Testis (tissue), 2 donors: ENCODE results near the gene MLN.

Experiments used
- POLR2A ChIP-seq: fragments of 450-650 bp; IDR thresholded peaks from one replicate; pipeline ENCODE4 v1.6.1; 2017; ENCODE audit warnings: antibody characterized with exemption, mild to moderate bottlenecking, moderate library complexity
- TF ChIP-seq, protein P1 (sequence below), 3 experiments: fragments of 450-650 bp in 2 of 3; fragments of 200-600 bp in 1 of 3; sonication (generic) in 1 of 3; IDR thresholded peaks; one replicate each; pipeline ENCODE4 v1.5.1; 2016 to 2019; ENCODE audit warnings: antibody characterized with exemption in 3 of 3, mild to moderate bottlenecking in 2 of 3, moderate library complexity in 1 of 3

DNA sequence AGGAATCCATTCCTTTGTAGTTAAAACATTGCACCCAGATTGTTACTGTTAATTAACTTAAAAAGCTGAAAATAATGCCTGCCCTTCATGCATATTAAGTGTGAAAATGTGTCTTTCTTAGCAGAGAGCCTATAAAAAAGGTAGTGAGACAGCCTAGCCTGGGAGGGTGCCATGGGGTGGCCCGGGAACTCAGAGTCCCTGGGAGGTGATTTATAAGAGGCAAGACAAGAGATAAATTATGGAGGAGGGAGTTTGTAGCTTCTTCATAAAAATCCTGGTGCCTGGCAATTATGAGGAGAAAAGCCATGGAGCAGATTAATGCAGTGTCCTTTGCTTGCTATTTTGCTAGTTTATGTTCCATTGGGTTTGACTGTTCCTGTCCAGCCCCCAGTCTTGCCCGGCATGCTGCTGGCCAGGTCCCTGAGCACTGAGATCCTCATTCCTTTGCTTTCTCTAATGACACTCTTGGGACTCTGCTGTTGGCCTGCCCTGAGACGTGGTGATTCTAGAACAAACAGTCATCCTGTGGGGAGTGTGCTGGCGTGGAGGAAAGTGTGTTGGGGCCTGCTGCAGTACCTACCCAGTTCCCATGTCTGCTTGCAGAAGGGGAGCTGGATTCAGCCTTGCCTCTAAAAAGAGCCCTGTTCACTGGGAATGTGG lies 4.2 kb downstream of the MLN start:
- TF ChIP-seq, protein P1, sequence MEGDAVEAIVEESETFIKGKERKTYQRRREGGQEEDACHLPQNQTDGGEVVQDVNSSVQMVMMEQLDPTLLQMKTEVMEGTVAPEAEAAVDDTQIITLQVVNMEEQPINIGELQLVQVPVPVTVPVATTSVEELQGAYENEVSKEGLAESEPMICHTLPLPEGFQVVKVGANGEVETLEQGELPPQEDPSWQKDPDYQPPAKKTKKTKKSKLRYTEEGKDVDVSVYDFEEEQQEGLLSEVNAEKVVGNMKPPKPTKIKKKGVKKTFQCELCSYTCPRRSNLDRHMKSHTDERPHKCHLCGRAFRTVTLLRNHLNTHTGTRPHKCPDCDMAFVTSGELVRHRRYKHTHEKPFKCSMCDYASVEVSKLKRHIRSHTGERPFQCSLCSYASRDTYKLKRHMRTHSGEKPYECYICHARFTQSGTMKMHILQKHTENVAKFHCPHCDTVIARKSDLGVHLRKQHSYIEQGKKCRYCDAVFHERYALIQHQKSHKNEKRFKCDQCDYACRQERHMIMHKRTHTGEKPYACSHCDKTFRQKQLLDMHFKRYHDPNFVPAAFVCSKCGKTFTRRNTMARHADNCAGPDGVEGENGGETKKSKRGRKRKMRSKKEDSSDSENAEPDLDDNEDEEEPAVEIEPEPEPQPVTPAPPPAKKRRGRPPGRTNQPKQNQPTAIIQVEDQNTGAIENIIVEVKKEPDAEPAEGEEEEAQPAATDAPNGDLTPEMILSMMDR (IDR thresholded peaks at IDR 0.05), result no peak
- TF ChIP-seq POLR2A, result no peak
